Keratinocyte (primary cell): ENCODE data around the gene PIR. TPM values are rescaled to one million over a fixed set of nuclear protein-coding genes. Genes with fewer than 3 reads are reported as not detected.

Experiments used
- DNase-seq: peaks from one replicate; pipeline ENCODE4 v3.0.0-alpha.2; 2011; ENCODE audit warnings: low read depth, missing footprints, low spot score
- FAIRE-seq: peaks from 2 replicates; lab custom pipeline; 2011; peaks lifted over from hg19 to GRCh38; lab: Jason Lieb, UNC
- H2AFZ ChIP-seq: 2 replicates; pipeline ENCODE4 v1.6.0; 2012; ENCODE audit warnings: low read length, control low read depth, inconsistent platforms; ENCODE audit not compliant: control insufficient read depth
- H3K27ac ChIP-seq: 2 replicates; pipeline ENCODE4 v1.5.1; 2011; ENCODE audit warnings: low read length; ENCODE audit not compliant: control insufficient read depth, insufficient read depth
- H3K27me3 ChIP-seq: 3 replicates; pipeline ENCODE4 v1.6.0; 2011; ENCODE audit warnings: low read length; ENCODE audit not compliant: control insufficient read depth, insufficient read depth; ENCODE audit errors: extremely low read depth
- H3K36me3 ChIP-seq, 2 experiments: 2 replicates in 1 of 2; 3 replicates in 1 of 2; pipeline ENCODE4 v1.5.1; 2011; ENCODE audit warnings: low read length in 2 of 2, mild to moderate bottlenecking in 1 of 2; ENCODE audit not compliant: control insufficient read depth in 2 of 2, insufficient read depth in 2 of 2; ENCODE audit errors: extremely low read depth in 1 of 2
- H3K4me1 ChIP-seq: 3 replicates; pipeline ENCODE4 v1.5.1; 2011; ENCODE audit warnings: low read length; ENCODE audit not compliant: control insufficient read depth, insufficient read depth; ENCODE audit errors: extremely low read depth
- H3K4me2 ChIP-seq: 3 replicates; pipeline ENCODE4 v1.6.0; 2011; ENCODE audit warnings: low read depth, low read length; ENCODE audit not compliant: control insufficient read depth, insufficient read depth; ENCODE audit errors: extremely low read depth
- H3K4me3 ChIP-seq, 3 experiments: fragments of 200-600 bp in 1 of 3; sonication (generic) in 1 of 3; 2 replicates in 2 of 3; 3 replicates in 1 of 3; pipeline ENCODE4 v1.5.1; 2011 to 2016; ENCODE audit warnings: low read length in 3 of 3, mild to moderate bottlenecking in 3 of 3, control low read depth in 2 of 3, inconsistent platforms in 1 of 3, low read depth in 1 of 3, mixed read lengths in 1 of 3, mixed run types in 1 of 3, moderate library complexity in 1 of 3; ENCODE audit not compliant: control insufficient read depth in 2 of 3, insufficient read depth in 2 of 3; ENCODE audit errors: extremely low read depth in 1 of 3
- H3K79me2 ChIP-seq: 2 replicates; pipeline ENCODE4 v1.6.0; 2012; ENCODE audit warnings: low read length; ENCODE audit not compliant: control insufficient read depth, insufficient read depth
- H3K9ac ChIP-seq: 3 replicates; pipeline ENCODE4 v1.6.0; 2011; ENCODE audit warnings: low read length; ENCODE audit not compliant: control insufficient read depth, insufficient read depth; ENCODE audit errors: extremely low read depth
- H3K9me1 ChIP-seq: 3 replicates; pipeline ENCODE4 v1.6.0; 2011; ENCODE audit warnings: low read length; ENCODE audit not compliant: control insufficient read depth, insufficient read depth; ENCODE audit errors: extremely low read depth
- H3K9me3 ChIP-seq: 2 replicates; pipeline ENCODE4 v1.5.1; 2012; ENCODE audit warnings: low read depth, low read length; ENCODE audit not compliant: control insufficient read depth
- H4K20me1 ChIP-seq: 3 replicates; pipeline ENCODE4 v1.6.0; 2011; ENCODE audit warnings: low read length; ENCODE audit not compliant: control insufficient read depth, insufficient read depth; ENCODE audit errors: extremely low read depth
- EZH2 ChIP-seq: IDR thresholded peaks from one replicate; pipeline ENCODE4 v1.6.1; 2012; ENCODE audit warnings: inconsistent platforms, mild to moderate bottlenecking, low read length, moderate library complexity
- dilution Hi-C: fragments of 300-500 bp; cut with MboI; formaldehyde crosslinking; loops from one replicate; pipeline ENCODE4 v1.7.0; 2020; ENCODE audit warnings: low sequenced_read_pairs; ENCODE audit not compliant: extremely low pct_ligation_motif_present
- polyA plus RNA-seq, 5 experiments: library from polyadenylated mRNA; depleted of rRNA in 3 of 5; stranded (reverse) in 3 of 5; stranded (forward) in 1 of 5; unstranded in 1 of 5; fragments of >200 nt; gene quantifications; 1 replicate in 1 of 5; 2 replicates in 3 of 5; 3 replicates in 1 of 5; pipeline versions ENCODE4 v1.2.1 to v1.2.3, GENCODE V29; 2011 to 2012; ENCODE audit warnings: missing spikeins in 2 of 5, low read depth in 1 of 5, low replicate concordance in 1 of 5
- TF ChIP-seq, protein P1 (sequence below), 3 experiments: IDR thresholded peaks in 1 of 3; conservative IDR thresholded peaks in 1 of 3; optimal IDR thresholded peaks in 1 of 3; 2 replicates in 2 of 3; 3 replicates in 1 of 3; pipeline versions ENCODE3 to v1.5.1; 2011; ENCODE audit warnings: low read length in 3 of 3, mild to moderate bottlenecking in 3 of 3, moderate library complexity in 2 of 3, control low read depth in 1 of 3, inconsistent platforms in 1 of 3; ENCODE audit not compliant: insufficient read depth in 2 of 3; ENCODE audit errors: extremely low read depth in 1 of 3

PIR gene
- polyA plus RNA-seq, 1 donor (not counting 4 experiments of a cell fraction or from before 2014, with no cell fraction given), result 23.2 TPM

DNA sequence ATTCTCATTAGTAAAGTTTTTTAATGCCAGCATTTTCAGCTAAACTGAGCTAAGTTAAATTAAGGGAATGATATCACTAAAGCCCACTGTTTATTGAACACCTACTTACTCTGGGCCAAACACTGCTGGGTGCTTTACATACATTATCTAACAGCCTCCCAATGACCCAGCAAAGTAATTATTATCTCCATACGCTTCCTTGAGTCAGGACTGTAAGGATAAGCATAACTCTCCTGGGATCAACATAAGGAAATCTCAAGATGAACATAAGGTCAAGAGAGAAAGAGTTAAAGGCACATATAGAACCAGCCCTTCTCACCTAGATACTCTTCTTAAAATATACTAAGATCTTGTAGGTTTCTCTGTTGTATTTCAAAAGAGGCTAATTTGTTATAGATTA is 21.1 kb upstream of the PIR start:
- DNase-seq (no peak), FAIRE-seq (no peak)
- Histone ChIP-seq H3K4me2 (no peak overlapping the region), H3K9me1 (no peaks in the 10 kb centered on the region), H3K27ac (no peak overlapping the region), H4K20me1 (no peaks in the 10 kb centered on the region), H3K9me3 (no peaks in the 10 kb centered on the region), H3K36me3 (no peaks in the 10 kb centered on the region), H3K4me3 (no peak overlapping the region), H2AFZ (no peak overlapping the region), H3K79me2 (no peaks in the 10 kb centered on the region), H3K9ac (no peak overlapping the region), H3K27me3 (no peaks in the 10 kb centered on the region), H3K4me1 (peaks cover 17% of the 10 kb centered on the region)
- TF ChIP-seq EZH2, result no peak
- TF ChIP-seq, protein P1, sequence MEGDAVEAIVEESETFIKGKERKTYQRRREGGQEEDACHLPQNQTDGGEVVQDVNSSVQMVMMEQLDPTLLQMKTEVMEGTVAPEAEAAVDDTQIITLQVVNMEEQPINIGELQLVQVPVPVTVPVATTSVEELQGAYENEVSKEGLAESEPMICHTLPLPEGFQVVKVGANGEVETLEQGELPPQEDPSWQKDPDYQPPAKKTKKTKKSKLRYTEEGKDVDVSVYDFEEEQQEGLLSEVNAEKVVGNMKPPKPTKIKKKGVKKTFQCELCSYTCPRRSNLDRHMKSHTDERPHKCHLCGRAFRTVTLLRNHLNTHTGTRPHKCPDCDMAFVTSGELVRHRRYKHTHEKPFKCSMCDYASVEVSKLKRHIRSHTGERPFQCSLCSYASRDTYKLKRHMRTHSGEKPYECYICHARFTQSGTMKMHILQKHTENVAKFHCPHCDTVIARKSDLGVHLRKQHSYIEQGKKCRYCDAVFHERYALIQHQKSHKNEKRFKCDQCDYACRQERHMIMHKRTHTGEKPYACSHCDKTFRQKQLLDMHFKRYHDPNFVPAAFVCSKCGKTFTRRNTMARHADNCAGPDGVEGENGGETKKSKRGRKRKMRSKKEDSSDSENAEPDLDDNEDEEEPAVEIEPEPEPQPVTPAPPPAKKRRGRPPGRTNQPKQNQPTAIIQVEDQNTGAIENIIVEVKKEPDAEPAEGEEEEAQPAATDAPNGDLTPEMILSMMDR (optimal IDR thresholded peaks at IDR 0.05 in 1 of 3, IDR thresholded peaks at IDR 0.05 in 1 of 3, conservative IDR thresholded peaks at IDR 0.05 in 1 of 3; ENCODE audit: extremely low read depth in 1 of 3, insufficient read depth in 2 of 3, low read length in 3 of 3), result no peak
- dilution Hi-C loops, result no loop called here

DNA sequence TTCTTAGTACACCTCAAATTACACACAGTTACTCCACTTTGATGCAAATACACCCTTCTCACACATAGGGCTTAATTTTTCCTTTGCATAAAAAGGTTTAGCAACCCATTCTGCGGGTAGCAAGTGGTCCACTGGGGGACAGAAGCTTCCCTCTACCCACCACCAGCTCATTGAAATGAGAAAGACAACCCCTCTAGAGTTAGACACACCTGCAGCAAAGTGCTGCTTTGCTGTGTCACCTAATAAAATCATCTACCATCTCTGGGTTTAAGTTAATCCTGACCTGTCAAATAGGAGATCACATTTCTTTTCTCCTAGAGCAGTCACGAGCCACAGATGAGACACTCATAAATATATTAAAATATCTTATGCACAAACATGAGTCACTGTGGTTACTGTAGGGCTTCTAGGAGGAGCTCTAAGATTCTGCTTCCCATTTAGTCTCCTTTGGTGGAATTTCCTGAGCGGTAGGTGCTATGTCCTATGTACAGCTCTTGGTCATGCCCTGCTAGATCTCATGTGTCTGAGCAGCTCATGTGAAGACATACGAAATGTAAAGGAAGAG is 19.4 kb upstream of the PIR start:
- TF ChIP-seq EZH2, result no peak
- TF ChIP-seq, protein P1 (optimal IDR thresholded peaks at IDR 0.05 in 1 of 3, IDR thresholded peaks at IDR 0.05 in 1 of 3, conservative IDR thresholded peaks at IDR 0.05 in 1 of 3; ENCODE audit: extremely low read depth in 1 of 3, insufficient read depth in 2 of 3, low read length in 3 of 3), result no peak
- Histone ChIP-seq H3K36me3 (no peaks in the 10 kb centered on the region), H3K79me2 (no peaks in the 10 kb centered on the region), H2AFZ (no peak overlapping the region), H3K27me3 (no peaks in the 10 kb centered on the region), H3K9ac (no peak overlapping the region), H3K4me1 (peaks cover 17% of the 10 kb centered on the region), H3K4me3 (no peak overlapping the region), H3K27ac (peak overlapping the region; percentile 19), H3K9me1 (no peaks in the 10 kb centered on the region), H3K9me3 (no peaks in the 10 kb centered on the region), H3K4me2 (no peak overlapping the region), H4K20me1 (no peaks in the 10 kb centered on the region)
- DNase-seq (no peak), FAIRE-seq (peak; percentile 67)
- dilution Hi-C loops, result no loop called here
